ENCODE measurements around the gene ZFP36L2.

Gene ZFP36L2

GRCh38 chr2:43251171-43251731 is 24.8 kb upstream of the ZFP36L2 start:
- DNase-seq (ENCODE audit: low read depth), result no peak
- no peak for TF ChIP-seq CTCF (IDR thresholded peaks at IDR 0.05; ENCODE audit: control insufficient read depth, extremely low read depth, insufficient read depth)
- H3K4me3 ChIP-seq (ENCODE audit: low read depth, low read length), result no peak overlapping the region

- TF ChIP-seq CTCF (IDR thresholded peaks at IDR 0.05; ENCODE audit: control insufficient read depth, extremely low read depth, insufficient read depth), result no peak
- DNase-seq (ENCODE audit: low read depth), result no peak
- no peak overlapping the region for H3K4me3 ChIP-seq (ENCODE audit: low read depth, low read length)
These were observed 23.6 kb upstream of the ZFP36L2 start for GRCh38 chr2:43250015-43250414.

GRCh38 chr2:43248621-43249020 is 22.2 kb upstream of the ZFP36L2 start:
- DNase-seq (ENCODE audit: low read depth), result no peak
- TF ChIP-seq CTCF (IDR thresholded peaks at IDR 0.05; ENCODE audit: control insufficient read depth, extremely low read depth, insufficient read depth), result no peak
- no peak overlapping the region for H3K4me3 ChIP-seq (ENCODE audit: low read depth, low read length)

GRCh38 chr2:43246641-43247040 is 20.2 kb upstream of the ZFP36L2 start:
- no peak overlapping the region for H3K4me3 ChIP-seq (ENCODE audit: low read depth, low read length)
- DNase-seq (ENCODE audit: low read depth), result no peak
- no peak for TF ChIP-seq CTCF (IDR thresholded peaks at IDR 0.05; ENCODE audit: control insufficient read depth, extremely low read depth, insufficient read depth)

GRCh38 chr2:43241558-43241957 is 15.2 kb upstream of the ZFP36L2 start:
- DNase-seq (ENCODE audit: low read depth), result no peak
- no peak overlapping the region for H3K4me3 ChIP-seq (ENCODE audit: low read depth, low read length)
- TF ChIP-seq CTCF (IDR thresholded peaks at IDR 0.05; ENCODE audit: control insufficient read depth, extremely low read depth, insufficient read depth), result no peak

GRCh38 chr2:43240766-43241150 is 14.4 kb upstream of the ZFP36L2 start:
- no peak overlapping the region for H3K4me3 ChIP-seq (ENCODE audit: low read depth, low read length)
- TF ChIP-seq CTCF (IDR thresholded peaks at IDR 0.05; ENCODE audit: control insufficient read depth, extremely low read depth, insufficient read depth), result no peak
- no peak for DNase-seq (ENCODE audit: low read depth)

Data from LNCaP clone FGC (cell line).